WI38 (cell line): Measurements from ENCODE around the gene AGPAT4.

Source experiments
- H3K4me3 ChIP-seq: 2 replicates; pipeline ENCODE4 v1.5.1; 2011; ENCODE audit warnings: low read depth, mild to moderate bottlenecking, control low read depth, low read length
- CTCF ChIP-seq: IDR thresholded peaks from 2 replicates; pipeline ENCODE4 v1.5.1; 2012; ENCODE audit warnings: low read depth, mild to moderate bottlenecking, control low read depth, low read length

Gene AGPAT4

GRCh38 chr6:161251345-161251744 is 22.5 kb downstream of the AGPAT4 start:
- H3K4me3 ChIP-seq, result no peak overlapping the region
- TF ChIP-seq CTCF, result no peak

GRCh38 chr6:161249327-161249726 is 24.5 kb downstream of the AGPAT4 start:
- no peak for TF ChIP-seq CTCF
- no peak overlapping the region for H3K4me3 ChIP-seq

GRCh38 chr6:161246725-161247124 is 27.1 kb downstream of the AGPAT4 start:
- no peak for TF ChIP-seq CTCF

GRCh38 chr6:161245363-161245762 is 28.5 kb downstream of the AGPAT4 start:
- TF ChIP-seq CTCF, result no peak

More at GRCh38 chr6:161246725-161247124, 27.1 kb downstream of the AGPAT4 start:
- H3K4me3 ChIP-seq, result no peak overlapping the region

GRCh38 chr6:161244725-161245124 is 29.1 kb downstream of the AGPAT4 start:
- TF ChIP-seq CTCF, result no peak
- no peak overlapping the region for H3K4me3 ChIP-seq

More at GRCh38 chr6:161245363-161245762, 28.5 kb downstream of the AGPAT4 start:
- no peak overlapping the region for H3K4me3 ChIP-seq

- no peak overlapping the region for H3K4me3 ChIP-seq
- TF ChIP-seq CTCF, result no peak
These were observed 30.8 kb downstream of the AGPAT4 start for GRCh38 chr6:161242779-161243693.

GRCh38 chr6:161242113-161242512 is 31.7 kb downstream of the AGPAT4 start:
- TF ChIP-seq CTCF, result no peak
- H3K4me3 ChIP-seq, result no peak overlapping the region
